H1 (cell line): ENCODE measurements around the gene APOL1. TPM values are rescaled to one million over a fixed set of nuclear protein-coding genes. Genes with fewer than 3 reads are reported as not detected.

Source experiments
- CTCF ChIA-PET: fragments of 300-600 bp; sonication (Branson Sonifier 250); formaldehyde crosslinking; loops from one replicate; lab custom pipeline; 2021; ENCODE audit not compliant: partially characterized antibody; lab: Charles Lee
- POLR2A ChIA-PET: fragments of 300-600 bp; sonication (Branson Sonifier 250); formaldehyde crosslinking; loops from one replicate; lab custom pipeline; 2021; ENCODE audit warnings: inconsistent platforms; ENCODE audit not compliant: partially characterized antibody; lab: Charles Lee
- DNase-seq, 2 experiments: peaks; one replicate each; pipeline versions ENCODE4 v3.0.0 to v3.0.0-alpha.2; 2010 to 2022; ENCODE audit warnings: low spot score in 2 of 2, low read depth in 1 of 2, mixed read lengths in 1 of 2
- FAIRE-seq: peaks from 2 replicates; lab custom pipeline; 2011; peaks lifted over from hg19 to GRCh38; lab: Jason Lieb, UNC
- H2AFZ ChIP-seq: 2 replicates; pipeline ENCODE4 v1.8.1; 2012; ENCODE audit warnings: low read length, inconsistent platforms
- H2AK5ac ChIP-seq: 2 replicates; pipeline ENCODE4 v1.6.1; 2013; ENCODE audit warnings: low read depth, low read length
- H2BK120ac ChIP-seq: replicated peaks from 2 replicates; pipeline ENCODE3; 2013; ENCODE audit warnings: low read depth, low read length, inconsistent platforms
- H2BK12ac ChIP-seq: 2 replicates; pipeline ENCODE4 v1.6.1; 2013; ENCODE audit warnings: low read depth, low read length
- H2BK15ac ChIP-seq: 2 replicates; pipeline ENCODE4 v1.6.1; 2013; ENCODE audit warnings: low read length
- H2BK20ac ChIP-seq: 2 replicates; pipeline ENCODE4 v1.6.1; 2013; ENCODE audit warnings: low read length
- H2BK5ac ChIP-seq: 2 replicates; pipeline ENCODE4 v1.6.1; 2013; ENCODE audit warnings: low read depth, low read length
- H3K14ac ChIP-seq: 2 replicates; pipeline ENCODE4 v1.6.1; 2013; ENCODE audit warnings: inconsistent platforms; ENCODE audit not compliant: insufficient read length
- H3K18ac ChIP-seq: 2 replicates; pipeline ENCODE4 v1.6.1; 2013; ENCODE audit warnings: low read length; ENCODE audit errors: extremely low read depth
- H3K23ac ChIP-seq: 2 replicates; pipeline ENCODE4 v1.6.1; 2013; ENCODE audit warnings: inconsistent platforms; ENCODE audit not compliant: insufficient read length
- H3K23me2 ChIP-seq: 2 replicates; pipeline ENCODE4 v1.6.1; 2013; ENCODE audit warnings: low read depth, low read length
- H3K27ac ChIP-seq: 2 replicates; pipeline ENCODE4 v1.6.1; 2011; ENCODE audit warnings: low read depth, low read length, inconsistent platforms
- H3K27me3 ChIP-seq, 4 experiments: replicated peaks in 1 of 4; 1 replicate in 1 of 4; 2 replicates in 3 of 4; pipeline versions ENCODE4 v1.6.1 to v1.8.1; 2011 to 2013; ENCODE audit warnings: low read length in 3 of 4, mild to moderate bottlenecking in 3 of 4, inconsistent platforms in 2 of 4, mixed read lengths in 2 of 4, moderate library complexity in 1 of 4; ENCODE audit not compliant: control insufficient read depth in 3 of 4, insufficient read depth in 3 of 4; ENCODE audit errors: extremely low read depth in 1 of 4
- H3K36me3 ChIP-seq, 4 experiments: 2 replicates each; pipeline versions ENCODE4 v1.6.1 to v1.8.1; 2011 to 2013; ENCODE audit warnings: mild to moderate bottlenecking in 4 of 4, low read length in 3 of 4, moderate library complexity in 2 of 4, control low read depth in 1 of 4, inconsistent platforms in 1 of 4; ENCODE audit not compliant: insufficient read depth in 4 of 4, control insufficient read depth in 2 of 4
- H3K4ac ChIP-seq: replicated peaks from 2 replicates; pipeline ENCODE3; 2013; ENCODE audit warnings: low read length, low read depth, mixed read lengths, inconsistent platforms; ENCODE audit not compliant: insufficient read length
- H3K4me1 ChIP-seq, 4 experiments: replicated peaks in 1 of 4; 1 replicate in 1 of 4; 2 replicates in 3 of 4; pipeline versions ENCODE4 v1.6.1 to v1.8.1; 2011 to 2013; ENCODE audit warnings: low read length in 3 of 4, inconsistent platforms in 2 of 4, mixed read lengths in 1 of 4; ENCODE audit not compliant: insufficient read depth in 4 of 4, control insufficient read depth in 3 of 4
- H3K4me2 ChIP-seq, 2 experiments: 2 replicates each; pipeline versions ENCODE4 v1.6.1 to v1.8.1; 2011 to 2013; ENCODE audit warnings: low read depth in 2 of 2, low read length in 2 of 2, control low read depth in 1 of 2, inconsistent platforms in 1 of 2, mild to moderate bottlenecking in 1 of 2; ENCODE audit not compliant: insufficient read depth in 1 of 2
- H3K4me3 ChIP-seq, 4 experiments: fragments of 200-600, 300-600 bp in 1 of 4; sonication (generic), shearing (Covaris generic), sonication (Bioruptor Twin) in 1 of 4; 2 replicates each; pipeline versions ENCODE4 v1.5.1 to v1.8.1; 2011 to 2016; ENCODE audit warnings: low read length in 4 of 4, low read depth in 3 of 4, control low read depth in 2 of 4, inconsistent platforms in 2 of 4, mild to moderate bottlenecking in 2 of 4, mixed read lengths in 1 of 4, moderate library complexity in 1 of 4; ENCODE audit not compliant: insufficient read depth in 2 of 4; ENCODE audit errors: extremely low read depth in 1 of 4
- H3K56ac ChIP-seq: replicated peaks from 2 replicates; pipeline ENCODE3; 2013; ENCODE audit warnings: low read depth, mild to moderate bottlenecking, mixed read lengths, low read length, inconsistent platforms; ENCODE audit not compliant: insufficient read length
- H3K79me1 ChIP-seq: 2 replicates; pipeline ENCODE4 v1.6.1; 2013; ENCODE audit warnings: low read depth, low read length, control low read depth
- H3K79me2 ChIP-seq, 2 experiments: 2 replicates each; pipeline versions ENCODE4 v1.6.1 to v1.8.1; 2012 to 2013; ENCODE audit warnings: low read length in 2 of 2, mild to moderate bottlenecking in 2 of 2, inconsistent platforms in 1 of 2; ENCODE audit not compliant: insufficient read depth in 2 of 2, control insufficient read depth in 1 of 2
- H3K9ac ChIP-seq, 4 experiments: replicated peaks in 1 of 4; 1 replicate in 1 of 4; 2 replicates in 3 of 4; pipeline versions ENCODE4 v1.6.1 to v1.8.1; 2011 to 2013; ENCODE audit warnings: low read depth in 3 of 4, low read length in 3 of 4, control low read depth in 2 of 4, mild to moderate bottlenecking in 2 of 4, moderate library complexity in 2 of 4, inconsistent platforms in 1 of 4; ENCODE audit errors: extremely low read depth in 1 of 4
- H3K9me3 ChIP-seq, 2 experiments: 2 replicates each; pipeline versions ENCODE4 v1.6.1 to v1.8.1; 2012 to 2013; ENCODE audit warnings: mild to moderate bottlenecking in 2 of 2, moderate library complexity in 2 of 2, control low read depth in 1 of 2, inconsistent platforms in 1 of 2, low read depth in 1 of 2, low read length in 1 of 2, mixed read lengths in 1 of 2; ENCODE audit not compliant: insufficient read depth in 2 of 2
- H4K20me1 ChIP-seq, 2 experiments: replicated peaks in 1 of 2; 2 replicates each; pipeline versions ENCODE3 to v1.8.1; 2011 to 2013; ENCODE audit warnings: inconsistent platforms in 2 of 2, low read length in 2 of 2, mild to moderate bottlenecking in 1 of 2; ENCODE audit not compliant: insufficient read depth in 2 of 2, control insufficient read depth in 1 of 2
- H4K5ac ChIP-seq: 2 replicates; pipeline ENCODE4 v1.6.1; 2013; ENCODE audit warnings: low read length, low read depth, mixed read lengths, inconsistent platforms; ENCODE audit not compliant: insufficient read length
- H4K8ac ChIP-seq: 2 replicates; pipeline ENCODE4 v1.8.0; 2013; ENCODE audit warnings: mild to moderate bottlenecking, moderate library complexity, low read length, inconsistent platforms; ENCODE audit not compliant: insufficient read depth; ENCODE audit errors: extremely low read depth
- H4K91ac ChIP-seq: replicated peaks from 2 replicates; pipeline ENCODE3; 2013; ENCODE audit warnings: low read length, mixed read lengths, inconsistent platforms; ENCODE audit not compliant: insufficient read length
- ASH2L ChIP-seq: fragments of 200-600, 300-600 bp; sonication (generic); IDR thresholded peaks from one replicate; pipeline ENCODE4 v1.7.1; 2017; ENCODE audit warnings: low read length
- CHD1 ChIP-seq: IDR thresholded peaks from 2 replicates; pipeline ENCODE4 v1.6.1; 2012; ENCODE audit warnings: low read depth, low read length, improper control_type of control experiment
- EGR1 ChIP-seq: IDR thresholded peaks from 2 replicates; pipeline ENCODE4 v1.6.1; 2011; ENCODE audit warnings: low read depth, low read length, borderline replicate concordance
- KDM1A ChIP-seq: fragments of 200-600, 300-600 bp; sonication (generic); IDR thresholded peaks from 2 replicates; pipeline ENCODE4 v1.7.1; 2016; ENCODE audit warnings: mild to moderate bottlenecking, low read length, borderline replicate concordance
- RXRA ChIP-seq: IDR thresholded peaks from 2 replicates; pipeline ENCODE4 v1.6.1; 2011; ENCODE audit warnings: low read depth, mild to moderate bottlenecking, low read length, moderate library complexity; ENCODE audit not compliant: insufficient read depth
- polyA plus RNA-seq, 7 experiments: library from polyadenylated mRNA; depleted of rRNA in 3 of 7; stranded (reverse) in 5 of 7; unstranded in 2 of 7; fragments of >200 nt in 5 of 7; fragments of 200-250 nt in 2 of 7; gene quantifications; 1 replicate in 5 of 7; 2 replicates in 1 of 7; 4 replicates in 1 of 7; pipeline versions ENCODE4 v1.2.1 to v1.2.3, GENCODE V29; 2011 to 2013; ENCODE audit warnings: missing spikeins in 2 of 7, mixed read lengths in 2 of 7
- total RNA-seq: library from RNA; stranded (reverse); fragmentation: NEBNext Ultra II Directional; extraction: Animal tissue kit (Norgen Biotek cat#: 25700); gene quantifications from 2 replicates; pipeline ENCODE4 v1.2.1, GENCODE V29; 2021

APOL1 gene
- total and polyA plus RNA-seq, 2 of the 8 experiments (the other 6 are each of a cell fraction or from before 2014, with no cell fraction given): not detected

GRCh38 chr22:36212901-36213300 lies 40.0 kb upstream of the APOL1 start:
- Histone ChIP-seq H3K4ac (no peak overlapping the region), H3K23ac (no peak overlapping the region), H3K27me3 (no peaks in the 10 kb centered on the region; a peak in 2 of 7 replicates), H3K4me1 (no peaks in the 10 kb centered on the region), H3K18ac (no peak overlapping the region), H3K4me3 (no peak overlapping the region), H4K5ac (no peak overlapping the region), H3K9ac (no peak overlapping the region), H3K23me2 (no peaks in the 10 kb centered on the region), H3K36me3 (no peaks in the 10 kb centered on the region), H3K4me2 (no peak overlapping the region), H2BK120ac (no peak overlapping the region), H4K20me1 (no peaks in the 10 kb centered on the region), H3K27ac (no peak overlapping the region), H2BK20ac (no peak overlapping the region), H3K79me2 (no peaks in the 10 kb centered on the region), H2AK5ac (no peak overlapping the region; the same call in 1 of the 2 replicates), H3K14ac (no peak overlapping the region), H2AFZ (no peak overlapping the region), H2BK15ac (no peak overlapping the region), H3K56ac (no peak overlapping the region), H2BK12ac (no peak overlapping the region), H4K8ac (no peak overlapping the region; the same call in 1 of the 2 replicates), H4K91ac (no peak overlapping the region), H2BK5ac (no peak overlapping the region), H3K79me1 (no peaks in the 10 kb centered on the region), H3K9me3 (peaks cover 0 to 4% of the 10 kb centered on the region in 2 experiments; a peak in 1 of 4 replicates)
- ChIA-PET CTCF (interaction anchor here (0.6 to 1.6 kb wide), 6 partner anchors 12 to 136 kb away, joined by 3 to 6 read pairs (median 4); no protein-coding TSS in a partner anchor), POLR2A (no interaction called here)
- DNase-seq (no peak), FAIRE-seq (no peak)
- no peak for TF ChIP-seq RXRA
- TF ChIP-seq CHD1: no peak
- TF ChIP-seq KDM1A: no peak
- TF ChIP-seq ASH2L: no peak
- TF ChIP-seq EGR1: no peak
